Measurements from ENCODE around the gene ST3GAL4. TPM values are rescaled to one million over a fixed set of nuclear protein-coding genes. Genes with fewer than 3 reads are reported as not detected.

Gene ST3GAL4
- total and polyA plus RNA-seq, 2 donors (not counting 1 experiment from before 2014, with no cell fraction given), result 1.1 to 1.9 TPM

- no peaks in the 10 kb centered on the region for H3K79me2 ChIP-seq (ENCODE audit: control insufficient read depth, insufficient read depth, low read length)
Observed at GRCh38 chr11:126347751-126348668, 7.5 kb upstream of the ST3GAL4 start.

More at GRCh38 chr11:126347751-126348668, 7.5 kb upstream of the ST3GAL4 start:
- Histone ChIP-seq H3K4me2 (replicated peaks; ENCODE audit: low read depth, low read length, poor library complexity, severe bottlenecking) (no peak overlapping the region), H3K4me1 (ENCODE audit: control insufficient read depth in 2 of 2, insufficient read depth in 2 of 2, low read length in 2 of 2) (no peaks in the 10 kb centered on the region), H3K4me3 (ENCODE audit: control extremely low read depth in 1 of 5, extremely low read depth in 1 of 5, insufficient read depth in 1 of 5, low read depth in 2 of 5, low read length in 4 of 5) (no peak overlapping the region), H2AFZ (ENCODE audit: insufficient read depth, low read depth, low read length, poor library complexity, severe bottlenecking) (no peak overlapping the region), H3K27ac (ENCODE audit: low read length in 2 of 2) (no peak overlapping the region), H3K9ac (ENCODE audit: low read length) (no peak overlapping the region), H3K27me3 (replicated peaks in 1 of 4; ENCODE audit: control extremely low read depth in 1 of 4, control insufficient read depth in 3 of 4, insufficient read depth in 4 of 4, low read length in 3 of 4) (no peaks in the 10 kb centered on the region), H3K36me3 (replicated peaks in 1 of 2; ENCODE audit: control extremely low read depth in 1 of 2, control insufficient read depth in 1 of 2, extremely low read depth in 1 of 2, insufficient read depth in 2 of 2, low read length in 1 of 2) (peaks cover 0 to 39% of the 10 kb centered on the region in 2 experiments), H4K20me1 (ENCODE audit: control insufficient read depth, insufficient read depth, low read length, poor library complexity, severe bottlenecking) (no peaks in the 10 kb centered on the region), H3K9me3 (ENCODE audit: control extremely low read depth in 1 of 3, control insufficient read depth in 2 of 3, insufficient read depth in 1 of 3, low read length in 2 of 3) (no peaks in the 10 kb centered on the region)
- WGBS (ENCODE audit: insufficient coverage), result 77% methylated on average over 11 of the region's 17 CpGs
- Mint-ChIP-seq H3K9me3 (ENCODE audit: insufficient read depth) (no peaks in the 10 kb centered on the region), H3K4me1 (no peaks in the 10 kb centered on the region), H3K27me3 (no peaks in the 10 kb centered on the region), H3K27ac (no peak overlapping the region), H3K4me3 (no peak overlapping the region)
- CTCF ChIA-PET, result no interaction called here
- TF ChIP-seq CTCF (IDR thresholded peaks at IDR 0.05) (no peak), EZH2 (IDR thresholded peaks at IDR 0.05; ENCODE audit: borderline replicate concordance, insufficient read depth, low read depth, low read length, poor library complexity, severe bottlenecking) (no peak)
- ATAC-seq (ENCODE audit: low read depth), result no peak
- DNase-seq, result no peak
- intact Hi-C loops (cut with micrococcal nuclease), result no loop called here
- POLR2A ChIA-PET, result no interaction called here
